Activated CD4-positive, CD25-positive, alpha-beta regulatory T cell treated with anti-CD3 and anti-CD28 coated beads, Interleukin-2, amount 50 U/mL, for 16 hours (primary cell): Measurements from ENCODE around the gene LRFN4.

Experiments used
- DNase-seq: peaks from one replicate; pipeline ENCODE4 v3.0.0-alpha.2; 2020; ENCODE audit warnings: low read depth, low spot score

The LRFN4 gene

GRCh38 chr11:66889960-66890359 lies 33.1 kb downstream of the LRFN4 start:
- no peak for DNase-seq

DNA sequence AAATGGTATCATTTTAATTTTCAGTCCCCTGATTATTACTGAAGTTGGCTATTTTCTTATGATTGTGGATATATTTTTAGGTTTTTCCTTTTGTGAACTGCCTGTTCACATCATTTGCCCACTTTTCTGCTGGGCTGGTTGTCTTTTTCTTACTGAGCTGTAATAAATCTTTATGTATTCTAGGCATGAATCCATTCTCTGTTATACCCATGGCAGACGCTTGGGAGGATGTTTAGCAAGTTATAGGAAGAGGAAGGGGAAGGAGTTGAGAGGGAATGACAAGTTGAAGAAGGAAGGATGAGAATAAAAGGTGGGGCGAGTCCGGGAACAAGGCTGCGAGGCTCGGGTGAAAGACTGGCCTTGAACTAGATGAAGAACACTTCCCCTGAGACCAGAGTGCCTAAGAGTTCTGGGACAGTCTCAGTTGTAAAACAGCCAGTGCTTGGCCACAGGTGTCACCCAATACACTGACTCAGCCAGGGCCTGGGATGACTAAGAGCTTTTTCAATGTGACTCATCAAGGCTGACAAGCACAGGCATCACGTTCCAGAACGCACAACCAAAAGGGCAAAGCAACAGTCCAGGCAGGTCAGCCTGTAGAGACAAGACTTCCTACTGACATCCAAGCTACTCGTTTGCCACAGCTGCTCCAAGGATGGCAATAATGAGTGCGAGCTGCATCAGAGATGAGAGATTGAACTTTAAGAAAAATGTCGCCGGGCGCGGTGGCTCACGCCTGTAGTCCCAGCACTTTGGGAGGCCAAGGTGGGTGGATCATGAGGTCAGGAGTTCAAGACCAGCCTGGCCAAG lies 35.2 kb downstream of the LRFN4 start:
- DNase-seq = peak; percentile 30

DNA sequence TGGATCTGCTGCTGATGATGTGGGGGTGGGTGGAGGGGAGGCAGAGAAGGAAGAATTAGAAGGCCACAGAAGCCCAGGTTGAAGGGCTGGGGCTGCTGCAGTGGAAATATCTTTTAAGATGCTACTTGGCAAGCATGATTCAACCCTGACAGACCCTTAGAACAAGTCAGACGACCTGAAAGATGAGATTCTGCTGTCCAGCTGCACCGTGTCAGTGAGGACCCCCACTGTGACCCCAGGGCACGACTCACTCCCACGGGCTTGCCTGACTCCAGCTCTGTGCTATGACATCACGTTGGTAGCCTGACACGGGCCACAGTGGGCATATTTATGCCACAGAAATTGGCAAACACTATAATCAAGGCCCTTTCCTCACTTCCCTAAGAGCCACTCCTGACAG lies 36.0 kb downstream of the LRFN4 start:
- DNase-seq = no peak

DNA sequence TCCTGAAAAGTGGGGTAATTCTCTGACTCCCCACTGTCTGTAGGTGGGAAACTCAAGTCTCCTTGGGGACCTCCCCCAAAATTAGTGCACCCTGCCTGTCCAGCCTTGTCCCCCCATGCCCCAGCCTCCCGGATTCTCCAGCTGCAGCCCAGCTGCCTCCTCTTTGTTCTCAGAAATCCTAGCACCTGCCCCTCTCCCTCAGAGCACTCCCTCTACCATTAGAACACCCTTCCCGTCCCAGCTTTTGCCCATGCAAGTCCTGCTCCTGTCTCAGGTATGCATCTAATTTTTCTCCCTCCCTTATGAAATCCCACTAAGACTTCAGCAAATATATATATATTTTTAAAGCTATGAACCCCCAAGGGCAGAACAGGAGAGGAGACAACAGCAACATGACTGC lies 37.3 kb downstream of the LRFN4 start:
- DNase-seq = no peak

- DNase-seq = no peak
These were observed 45.1 kb downstream of the LRFN4 start for GRCh38 chr11:66901964-66902390.

GRCh38 chr11:66902486-66903177 lies 45.8 kb downstream of the LRFN4 start:
- DNase-seq = no peak

- no peak for DNase-seq
These were observed 47.2 kb downstream of the LRFN4 start for GRCh38 chr11:66904055-66904454.

DNA sequence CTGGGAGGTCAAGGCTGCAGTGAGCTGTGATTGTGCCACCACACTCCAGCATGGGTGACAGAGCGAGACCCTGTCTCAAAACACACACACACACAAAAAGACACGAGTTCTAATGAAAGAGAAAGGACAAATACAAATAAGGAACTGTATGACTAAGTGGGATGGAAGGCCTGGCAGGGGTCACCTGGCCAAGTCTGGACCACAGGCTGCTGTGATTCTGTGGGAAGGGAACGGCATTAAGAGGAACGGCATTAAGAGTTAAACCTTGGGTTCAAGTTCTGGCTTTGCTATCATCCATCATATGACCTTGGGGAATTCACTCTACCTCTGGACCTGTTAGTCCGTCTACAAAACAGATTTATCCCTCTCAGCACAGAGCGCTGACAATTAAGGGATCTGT lies 47.7 kb downstream of the LRFN4 start:
- DNase-seq = no peak

DNA sequence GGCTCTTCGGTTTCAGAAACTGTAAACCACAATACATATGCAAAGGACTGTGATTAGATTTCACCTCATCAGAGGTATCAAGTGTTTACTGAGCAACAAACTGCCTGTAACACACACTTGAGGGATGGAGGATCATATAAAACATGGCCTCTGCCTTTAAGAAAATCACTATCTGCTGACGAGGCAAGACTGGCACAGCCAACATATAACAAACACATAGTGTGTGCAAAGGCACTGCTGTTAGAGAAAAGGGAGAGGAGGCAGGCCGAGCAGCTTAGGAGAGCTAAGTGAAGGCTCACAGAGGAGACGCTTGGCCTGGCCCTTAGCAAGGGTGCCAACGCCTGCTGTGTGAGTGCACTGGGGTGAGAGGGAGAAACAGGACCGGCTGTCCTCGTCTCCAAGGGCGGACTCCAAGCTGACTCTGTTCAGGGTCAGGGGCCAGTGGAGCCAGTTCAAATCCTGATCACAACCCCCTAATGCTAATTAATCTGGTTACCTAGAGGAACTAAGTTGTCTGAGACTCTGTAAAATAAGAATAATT lies 48.2 kb downstream of the LRFN4 start:
- DNase-seq = no peak

- DNase-seq = no peak
These were observed 48.8 kb downstream of the LRFN4 start for GRCh38 chr11:66905631-66906030.

GRCh38 chr11:66906061-66906733 lies 49.3 kb downstream of the LRFN4 start:
- no peak for DNase-seq

DNA sequence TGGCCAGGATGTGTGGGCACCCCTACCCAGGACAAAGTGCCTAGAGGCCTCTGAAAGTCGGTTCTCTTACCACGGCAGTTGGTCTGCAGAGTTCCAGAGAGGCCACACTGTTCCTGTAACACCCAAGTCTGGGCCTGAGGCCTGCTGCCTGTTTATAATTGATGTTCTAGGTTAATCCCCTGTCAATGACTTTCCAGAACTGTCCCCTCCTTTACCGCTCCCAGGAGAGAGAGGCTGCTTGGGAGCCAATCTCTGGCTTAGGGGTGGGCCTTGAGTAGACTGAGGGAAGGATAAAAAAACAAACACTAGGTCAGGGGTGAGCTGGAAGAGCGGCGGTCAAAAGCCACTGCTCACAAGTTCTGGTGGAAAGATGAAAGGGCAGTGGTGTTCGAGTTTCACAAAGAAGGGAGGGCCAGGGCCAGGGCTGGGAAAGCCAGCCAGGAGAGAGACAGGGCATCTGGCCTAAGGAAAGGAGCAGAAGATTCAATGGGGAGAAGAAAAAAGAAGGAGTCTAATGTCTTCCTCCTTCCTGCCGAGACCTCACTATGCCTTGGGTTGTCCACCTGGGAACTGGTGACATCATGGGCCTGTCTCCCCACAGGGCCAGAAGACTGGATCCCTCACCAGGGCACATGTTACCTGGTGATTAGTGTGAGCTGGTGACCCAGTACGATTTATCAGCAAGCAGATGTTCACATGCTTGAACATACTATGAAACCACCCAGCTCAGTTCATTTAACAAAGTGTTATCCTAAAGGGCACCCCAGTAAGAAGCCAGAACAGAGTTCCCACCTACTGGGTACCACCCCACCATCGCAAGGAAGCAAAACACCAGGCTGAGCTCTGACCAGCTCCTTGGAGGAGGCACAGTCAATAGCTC lies 51.1 kb downstream of the LRFN4 start:
- no peak for DNase-seq

DNA sequence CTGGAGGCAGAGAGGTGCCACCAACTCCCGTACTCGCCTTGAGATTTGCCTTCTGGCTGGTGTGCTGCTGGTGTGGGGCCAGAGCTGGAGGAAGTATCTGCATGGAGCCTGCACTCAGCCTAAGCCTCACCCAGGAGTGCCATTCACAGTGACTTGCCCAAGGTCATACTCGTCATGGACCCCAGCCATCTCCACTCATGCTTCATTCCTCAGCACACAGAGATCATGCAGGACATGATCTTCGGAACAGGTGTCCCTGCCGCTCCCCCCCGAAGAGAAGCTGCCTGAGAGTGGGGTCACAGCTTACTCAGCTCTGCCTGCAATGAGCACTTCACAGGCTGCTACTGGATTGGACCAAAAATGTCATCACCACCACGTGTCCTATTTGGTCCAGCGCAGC lies 52.3 kb downstream of the LRFN4 start:
- no peak for DNase-seq

- no peak for DNase-seq
These were observed 53.2 kb downstream of the LRFN4 start for GRCh38 chr11:66910016-66910415.
